K562 (cell line): ENCODE data around the gene TBC1D5. TPM values are rescaled to one million over a fixed set of nuclear protein-coding genes. Genes with fewer than 3 reads are reported as not detected.

Experiments
- CHD4 ChIP-seq: fragments of 200-600 bp; sonication (generic); IDR thresholded peaks from 3 replicates; pipeline ENCODE4 v1.6.1; 2012; ENCODE audit warnings: low read depth, mild to moderate bottlenecking, mixed read lengths, low read length, inconsistent platforms; ENCODE audit not compliant: insufficient read depth, insufficient replicate concordance, poor library complexity, severe bottlenecking
- CSDE1 ChIP-seq, 2 experiments: fragments of 450-650 bp; IDR thresholded peaks; 2 replicates each; pipeline ENCODE4 v1.6.1; 2016; ENCODE audit warnings: mild to moderate bottlenecking in 1 of 2
- GABPB1 ChIP-seq: sonication (generic); formaldehyde crosslinking; IDR thresholded peaks from 2 replicates; pipeline ENCODE4 v1.8.0; 2022; ENCODE audit warnings: mild to moderate bottlenecking, missing genetic modification reagents
- KHSRP ChIP-seq: fragments of 450-650 bp; IDR thresholded peaks from 2 replicates; pipeline ENCODE4 v1.6.1; 2017
- L3MBTL2 ChIP-seq: fragments of 450-650 bp; IDR thresholded peaks from 2 replicates; pipeline ENCODE4 v1.6.1; 2016; ENCODE audit warnings: mild to moderate bottlenecking, moderate library complexity
- MBD2 ChIP-seq: sonication (generic); IDR thresholded peaks from 2 replicates; pipeline ENCODE4 v1.6.1; 2016; ENCODE audit warnings: low read depth, borderline replicate concordance
- NCOR1 ChIP-seq: fragments of 450-650 bp; IDR thresholded peaks from 2 replicates; pipeline ENCODE4 v1.6.1; 2016; ENCODE audit warnings: mild to moderate bottlenecking, moderate library complexity
- RFX1 ChIP-seq: fragments of 450-650 bp; IDR thresholded peaks from 2 replicates; pipeline ENCODE4 v1.6.1; 2016; ENCODE audit warnings: mild to moderate bottlenecking, moderate library complexity
- RNF2 ChIP-seq: sonication (generic); IDR thresholded peaks from 2 replicates; pipeline ENCODE4 v1.6.1; 2016
- SIN3A ChIP-seq, 2 experiments: fragments of 150-350 bp in 1 of 2; IDR thresholded peaks; 2 replicates each; pipeline ENCODE4 v1.6.1; 2011 to 2016; ENCODE audit warnings: borderline replicate concordance in 2 of 2, low read depth in 2 of 2, low read length in 2 of 2, mild to moderate bottlenecking in 2 of 2, moderate library complexity in 2 of 2; ENCODE audit not compliant: control insufficient read depth in 1 of 2
- SMARCE1 ChIP-seq: fragments of 450-650 bp; IDR thresholded peaks from 2 replicates; pipeline ENCODE4 v1.7.1; 2016; ENCODE audit warnings: mild to moderate bottlenecking
- TAF1 ChIP-seq: IDR thresholded peaks from 2 replicates; pipeline ENCODE4 v1.6.1; 2011; ENCODE audit warnings: mild to moderate bottlenecking, low read length, moderate library complexity; ENCODE audit not compliant: insufficient read depth, control insufficient read depth, severe bottlenecking; ENCODE audit errors: extremely low read depth
- TARDBP ChIP-seq: fragments of 450-650 bp; IDR thresholded peaks from 2 replicates; pipeline ENCODE4 v1.6.1; 2016
- TEAD4 ChIP-seq, 2 experiments: sonication (generic) in 1 of 2; formaldehyde crosslinking in 1 of 2; IDR thresholded peaks; 2 replicates each; pipeline versions ENCODE4 v1.6.1 to v1.8.0; 2012 to 2022; ENCODE audit warnings: borderline replicate concordance in 1 of 2, inconsistent platforms in 1 of 2, low read length in 1 of 2, mild to moderate bottlenecking in 1 of 2, missing genetic modification reagents in 1 of 2
- ZNF444 ChIP-seq: fragments of 250-450 bp; sonication (Bioruptor Pico); IDR thresholded peaks from 2 replicates; pipeline ENCODE4 v1.4.0; 2020; ENCODE audit warnings: mild to moderate bottlenecking, moderate library complexity
- polyA plus RNA-seq, 8 experiments: library from polyadenylated mRNA; depleted of rRNA in 4 of 8; stranded (reverse) in 5 of 8; unstranded in 3 of 8; fragments of >200 nt; fragmentation: Nextera tagmentation in 2 of 8; fragmentation: Illumina TruSeq in 1 of 8; extraction: Ambion mirVana in 2 of 8; extraction: Trizol in 1 of 8; gene quantifications; 2 replicates each; pipeline versions ENCODE4 v1.2.1 to v1.2.3, GENCODE V29; 2011 to 2014; ENCODE audit warnings: inconsistent platforms in 1 of 8, missing spikeins in 1 of 8
- total RNA-seq, 7 experiments: library from RNA; depleted of rRNA in 6 of 7; stranded (reverse); fragments of >200 nt in 6 of 7; fragmentation: Illumina TruSeq in 2 of 7; extraction: Trizol in 2 of 7; gene quantifications; 2 replicates each; pipeline versions ENCODE4 v1.2.1 to v1.2.3, GENCODE V29; 2011 to 2021; ENCODE audit warnings: low replicate concordance in 1 of 7
- TF ChIP-seq, protein P1 (sequence below), 2 experiments: IDR thresholded peaks; 2 replicates each; pipeline ENCODE4 v1.6.1; 2011; ENCODE audit warnings: borderline replicate concordance in 1 of 2, control low read depth in 1 of 2, low read depth in 1 of 2, low read length in 1 of 2, mild to moderate bottlenecking in 1 of 2, mixed read lengths in 1 of 2, moderate library complexity in 1 of 2; ENCODE audit not compliant: insufficient read depth in 1 of 2, insufficient read length in 1 of 2, poor library complexity in 1 of 2, severe bottlenecking in 1 of 2; ENCODE audit errors: extremely low read depth in 1 of 2
- TF ChIP-seq, protein P2 (sequence below): fragments of 250-450 bp; sonication (Bioruptor Pico); IDR thresholded peaks from 2 replicates; pipeline ENCODE4 v1.4.0; 2020
- TF ChIP-seq, protein P3 (sequence below): fragments of 450-650 bp; formaldehyde crosslinking; IDR thresholded peaks from 2 replicates; pipeline ENCODE4 v1.4.0; 2020; ENCODE audit warnings: mild to moderate bottlenecking, moderate library complexity
- TF ChIP-seq, protein P4 (sequence below): sonication (generic); formaldehyde crosslinking; IDR thresholded peaks from 2 replicates; pipeline ENCODE4 v1.8.0; 2023; ENCODE audit warnings: mild to moderate bottlenecking, missing genetic modification reagents

Gene TBC1D5
- total and polyA plus RNA-seq, 9 of the 15 experiments (the other 6 are each of a cell fraction or from before 2014, with no cell fraction given) = 2.9 to 38.1 (median 25.6) TPM

DNA sequence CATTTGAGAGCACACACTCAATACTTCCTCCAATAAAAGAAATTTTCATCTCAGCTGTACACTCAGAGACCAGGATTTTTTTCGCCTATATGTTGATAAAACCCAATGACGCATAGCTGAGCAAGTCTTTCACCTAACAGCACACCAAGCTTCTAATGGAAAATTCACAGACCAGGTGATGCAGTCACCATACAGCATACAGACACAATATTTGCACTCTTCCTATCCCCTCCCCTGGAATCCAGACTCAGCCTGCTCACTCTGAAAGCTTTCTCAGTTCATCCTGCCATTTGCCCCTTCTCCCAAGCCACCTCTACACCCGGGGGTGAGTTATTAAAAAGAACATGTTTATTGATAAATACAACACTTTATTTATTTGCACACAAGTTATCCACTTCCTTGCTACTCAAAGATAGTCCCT is 1.7 kb downstream of the TBC1D5 start (continued):
- 0 out of 2 replicates have a peak, but pooled peaks have one; percentile 27 for TF ChIP-seq SMARCE1
- TF ChIP-seq RFX1 = no peak
- TF ChIP-seq MBD2 = 0 out of 2 replicates have a peak, but pooled peaks have one; percentile 14
- TF ChIP-seq, protein P1, sequence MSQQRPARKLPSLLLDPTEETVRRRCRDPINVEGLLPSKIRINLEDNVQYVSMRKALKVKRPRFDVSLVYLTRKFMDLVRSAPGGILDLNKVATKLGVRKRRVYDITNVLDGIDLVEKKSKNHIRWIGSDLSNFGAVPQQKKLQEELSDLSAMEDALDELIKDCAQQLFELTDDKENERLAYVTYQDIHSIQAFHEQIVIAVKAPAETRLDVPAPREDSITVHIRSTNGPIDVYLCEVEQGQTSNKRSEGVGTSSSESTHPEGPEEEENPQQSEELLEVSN (IDR thresholded peaks at IDR 0.05; ENCODE audit: borderline replicate concordance in 1 of 2, extremely low read depth in 1 of 2, insufficient read depth in 1 of 2, insufficient read length in 1 of 2, low read depth in 1 of 2, low read length in 1 of 2, poor library complexity in 1 of 2, severe bottlenecking in 1 of 2) = no peak
- TF ChIP-seq, protein P2, sequence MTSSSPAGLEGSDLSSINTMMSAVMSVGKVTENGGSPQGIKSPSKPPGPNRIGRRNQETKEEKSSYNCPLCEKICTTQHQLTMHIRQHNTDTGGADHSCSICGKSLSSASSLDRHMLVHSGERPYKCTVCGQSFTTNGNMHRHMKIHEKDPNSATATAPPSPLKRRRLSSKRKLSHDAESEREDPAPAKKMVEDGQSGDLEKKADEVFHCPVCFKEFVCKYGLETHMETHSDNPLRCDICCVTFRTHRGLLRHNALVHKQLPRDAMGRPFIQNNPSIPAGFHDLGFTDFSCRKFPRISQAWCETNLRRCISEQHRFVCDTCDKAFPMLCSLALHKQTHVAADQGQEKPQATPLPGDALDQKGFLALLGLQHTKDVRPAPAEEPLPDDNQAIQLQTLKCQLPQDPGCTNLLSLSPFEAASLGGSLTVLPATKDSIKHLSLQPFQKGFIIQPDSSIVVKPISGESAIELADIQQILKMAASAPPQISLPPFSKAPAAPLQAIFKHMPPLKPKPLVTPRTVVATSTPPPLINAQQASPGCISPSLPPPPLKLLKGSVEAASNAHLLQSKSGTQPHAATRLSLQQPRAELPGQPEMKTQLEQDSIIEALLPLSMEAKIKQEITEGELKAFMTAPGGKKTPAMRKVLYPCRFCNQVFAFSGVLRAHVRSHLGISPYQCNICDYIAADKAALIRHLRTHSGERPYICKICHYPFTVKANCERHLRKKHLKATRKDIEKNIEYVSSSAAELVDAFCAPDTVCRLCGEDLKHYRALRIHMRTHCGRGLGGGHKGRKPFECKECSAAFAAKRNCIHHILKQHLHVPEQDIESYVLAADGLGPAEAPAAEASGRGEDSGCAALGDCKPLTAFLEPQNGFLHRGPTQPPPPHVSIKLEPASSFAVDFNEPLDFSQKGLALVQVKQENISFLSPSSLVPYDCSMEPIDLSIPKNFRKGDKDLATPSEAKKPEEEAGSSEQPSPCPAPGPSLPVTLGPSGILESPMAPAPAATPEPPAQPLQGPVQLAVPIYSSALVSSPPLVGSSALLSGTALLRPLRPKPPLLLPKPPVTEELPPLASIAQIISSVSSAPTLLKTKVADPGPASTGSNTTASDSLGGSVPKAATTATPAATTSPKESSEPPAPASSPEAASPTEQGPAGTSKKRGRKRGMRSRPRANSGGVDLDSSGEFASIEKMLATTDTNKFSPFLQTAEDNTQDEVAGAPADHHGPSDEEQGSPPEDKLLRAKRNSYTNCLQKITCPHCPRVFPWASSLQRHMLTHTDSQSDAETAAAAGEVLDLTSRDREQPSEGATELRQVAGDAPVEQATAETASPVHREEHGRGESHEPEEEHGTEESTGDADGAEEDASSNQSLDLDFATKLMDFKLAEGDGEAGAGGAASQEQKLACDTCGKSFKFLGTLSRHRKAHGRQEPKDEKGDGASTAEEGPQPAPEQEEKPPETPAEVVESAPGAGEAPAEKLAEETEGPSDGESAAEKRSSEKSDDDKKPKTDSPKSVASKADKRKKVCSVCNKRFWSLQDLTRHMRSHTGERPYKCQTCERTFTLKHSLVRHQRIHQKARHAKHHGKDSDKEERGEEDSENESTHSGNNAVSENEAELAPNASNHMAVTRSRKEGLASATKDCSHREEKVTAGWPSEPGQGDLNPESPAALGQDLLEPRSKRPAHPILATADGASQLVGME (CRISPR knock-in tag) = no peak
- TF ChIP-seq NCOR1 = no peak
- peak in 1 of 2 experiments; percentile 3; a peak in 1 of 4 replicates for TF ChIP-seq SIN3A (IDR thresholded peaks at IDR 0.05; ENCODE audit: borderline replicate concordance in 2 of 2, control insufficient read depth in 1 of 2, low read depth in 2 of 2, low read length in 2 of 2)
- TF ChIP-seq, protein P3, sequence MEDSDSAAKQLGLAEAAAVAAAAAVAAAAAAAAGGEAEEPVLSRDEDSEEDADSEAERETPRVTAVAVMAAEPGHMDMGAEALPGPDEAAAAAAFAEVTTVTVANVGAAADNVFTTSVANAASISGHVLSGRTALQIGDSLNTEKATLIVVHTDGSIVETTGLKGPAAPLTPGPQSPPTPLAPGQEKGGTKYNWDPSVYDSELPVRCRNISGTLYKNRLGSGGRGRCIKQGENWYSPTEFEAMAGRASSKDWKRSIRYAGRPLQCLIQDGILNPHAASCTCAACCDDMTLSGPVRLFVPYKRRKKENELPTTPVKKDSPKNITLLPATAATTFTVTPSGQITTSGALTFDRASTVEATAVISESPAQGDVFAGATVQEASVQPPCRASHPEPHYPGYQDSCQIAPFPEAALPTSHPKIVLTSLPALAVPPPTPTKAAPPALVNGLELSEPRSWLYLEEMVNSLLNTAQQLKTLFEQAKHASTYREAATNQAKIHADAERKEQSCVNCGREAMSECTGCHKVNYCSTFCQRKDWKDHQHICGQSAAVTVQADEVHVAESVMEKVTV = no peak
- no peak for TF ChIP-seq ZNF444 (CRISPR knock-in tag)
- TF ChIP-seq CSDE1 (IDR thresholded peaks at IDR 0.05) = no peak
- TF ChIP-seq, protein P4, sequence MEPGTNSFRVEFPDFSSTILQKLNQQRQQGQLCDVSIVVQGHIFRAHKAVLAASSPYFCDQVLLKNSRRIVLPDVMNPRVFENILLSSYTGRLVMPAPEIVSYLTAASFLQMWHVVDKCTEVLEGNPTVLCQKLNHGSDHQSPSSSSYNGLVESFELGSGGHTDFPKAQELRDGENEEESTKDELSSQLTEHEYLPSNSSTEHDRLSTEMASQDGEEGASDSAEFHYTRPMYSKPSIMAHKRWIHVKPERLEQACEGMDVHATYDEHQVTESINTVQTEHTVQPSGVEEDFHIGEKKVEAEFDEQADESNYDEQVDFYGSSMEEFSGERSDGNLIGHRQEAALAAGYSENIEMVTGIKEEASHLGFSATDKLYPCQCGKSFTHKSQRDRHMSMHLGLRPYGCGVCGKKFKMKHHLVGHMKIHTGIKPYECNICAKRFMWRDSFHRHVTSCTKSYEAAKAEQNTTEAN = no peak
- no peak for TF ChIP-seq TARDBP
- TF ChIP-seq CHD4 = no peak
- no peak for TF ChIP-seq RNF2
- TF ChIP-seq L3MBTL2 = no peak
- peak; percentile 40; the same call in 1 of the 2 replicates for TF ChIP-seq TEAD4 (IDR thresholded peaks at IDR 0.05; ENCODE audit: low read length)
- no peak for TF ChIP-seq TEAD4 (CRISPR knock-in tag; IDR thresholded peaks at IDR 0.05; ENCODE audit: borderline replicate concordance)
- TF ChIP-seq TAF1 = peak; percentile 48
- no peak for TF ChIP-seq GABPB1
- no peak for TF ChIP-seq KHSRP
